K562 (cell line): ENCODE data around the gene CLSTN1. TPM values are rescaled to one million over a fixed set of nuclear protein-coding genes. Genes with fewer than 3 reads are reported as not detected.
A peak's percentile ranks its signal among the peaks of the same experiment; 100 is the strongest.

Experiments
- CC2D1A ChIP-seq: fragments of 450-650 bp; IDR thresholded peaks from 2 replicates; pipeline ENCODE4 v1.6.1; 2017; ENCODE audit warnings: mild to moderate bottlenecking
- E2F1 ChIP-seq: sonication (generic); formaldehyde crosslinking; IDR thresholded peaks from 2 replicates; pipeline ENCODE4 v1.8.1; 2023; ENCODE audit warnings: mild to moderate bottlenecking, missing genetic modification reagents, moderate library complexity
- E4F1 ChIP-seq: fragments of 250-450 bp; sonication (Bioruptor Pico); IDR thresholded peaks from 2 replicates; pipeline ENCODE4 v1.5.0; 2021; ENCODE audit warnings: mild to moderate bottlenecking, borderline replicate concordance
- JUN ChIP-seq, 2 experiments: sonication (generic) in 1 of 2; formaldehyde crosslinking in 1 of 2; IDR thresholded peaks; 2 replicates each; pipeline versions ENCODE4 v1.6.1 to v1.8.0; 2012 to 2022; ENCODE audit warnings: borderline replicate concordance in 2 of 2, mild to moderate bottlenecking in 2 of 2, improper control_type of control experiment in 1 of 2, low read depth in 1 of 2, low read length in 1 of 2, missing genetic modification reagents in 1 of 2
- KAT2B ChIP-seq: IDR thresholded peaks from one replicate; pipeline ENCODE4 v1.6.1; 2012; ENCODE audit warnings: low read depth, mild to moderate bottlenecking, control low read depth, inconsistent platforms, low read length, moderate library complexity
- NCOA2 ChIP-seq, 2 experiments: fragments of 450-650 bp; IDR thresholded peaks; 2 replicates each; pipeline ENCODE4 v1.6.1; 2018; ENCODE audit warnings: mild to moderate bottlenecking in 2 of 2, moderate library complexity in 1 of 2; ENCODE audit not compliant: partially characterized antibody in 2 of 2
- POLR3G ChIP-seq: IDR thresholded peaks from 2 replicates; pipeline ENCODE4 v1.6.1; 2011; ENCODE audit not compliant: insufficient read length, insufficient replicate concordance; ENCODE audit errors: extremely low read depth
- PREB ChIP-seq: sonication (generic); formaldehyde crosslinking; IDR thresholded peaks from 2 replicates; pipeline ENCODE4 v1.8.1; 2023; ENCODE audit warnings: mild to moderate bottlenecking, missing genetic modification reagents
- RFX1 ChIP-seq: fragments of 450-650 bp; IDR thresholded peaks from 2 replicates; pipeline ENCODE4 v1.6.1; 2016; ENCODE audit warnings: mild to moderate bottlenecking, moderate library complexity
- SIRT6 ChIP-seq: IDR thresholded peaks from one replicate; pipeline ENCODE4 v1.6.1; 2012; ENCODE audit warnings: low read depth, mild to moderate bottlenecking, control low read depth, inconsistent platforms, low read length, moderate library complexity
- SMAD1 ChIP-seq: fragments of 150-350 bp; IDR thresholded peaks from 2 replicates; pipeline ENCODE4 v1.6.1; 2014; ENCODE audit warnings: low read length, low read depth; ENCODE audit not compliant: partially characterized antibody
- SMAD3 ChIP-seq: fragments of 450-650 bp; formaldehyde crosslinking; conservative IDR thresholded peaks from 2 replicates; pipeline ENCODE4 v1.4.0; 2020; ENCODE audit warnings: mild to moderate bottlenecking
- ZNF395 ChIP-seq: fragments of 200-800 bp; sonication (Bioruptor generic); IDR thresholded peaks from 2 replicates; pipeline ENCODE4 v1.6.1; 2017; ENCODE audit warnings: missing genetic modification characterization, missing compliant biosample characterization
- ZNF639 ChIP-seq, 2 experiments: fragments of 200-800 bp in 1 of 2; sonication (Bioruptor generic) in 1 of 2; sonication (generic) in 1 of 2; formaldehyde crosslinking in 1 of 2; IDR thresholded peaks in 1 of 2; conservative IDR thresholded peaks in 1 of 2; 2 replicates each; pipeline versions ENCODE4 v1.5.0 to v1.6.1; 2016 to 2020; ENCODE audit warnings: missing compliant biosample characterization in 1 of 2, missing genetic modification characterization in 1 of 2, missing genetic modification reagents in 1 of 2
- ZSCAN32 ChIP-seq: fragments of 450-650 bp; formaldehyde crosslinking; IDR thresholded peaks from 2 replicates; pipeline ENCODE4 v1.4.0; 2020; ENCODE audit warnings: mild to moderate bottlenecking, moderate library complexity
- polyA plus RNA-seq, 8 experiments: library from polyadenylated mRNA; depleted of rRNA in 4 of 8; stranded (reverse) in 5 of 8; unstranded in 3 of 8; fragments of >200 nt; fragmentation: Nextera tagmentation in 2 of 8; fragmentation: Illumina TruSeq in 1 of 8; extraction: Ambion mirVana in 2 of 8; extraction: Trizol in 1 of 8; gene quantifications; 2 replicates each; pipeline versions ENCODE4 v1.2.1 to v1.2.3, GENCODE V29; 2011 to 2014; ENCODE audit warnings: inconsistent platforms in 1 of 8, missing spikeins in 1 of 8
- total RNA-seq, 7 experiments: library from RNA; depleted of rRNA in 6 of 7; stranded (reverse); fragments of >200 nt in 6 of 7; fragmentation: Illumina TruSeq in 2 of 7; extraction: Trizol in 2 of 7; gene quantifications; 2 replicates each; pipeline versions ENCODE4 v1.2.1 to v1.2.3, GENCODE V29; 2011 to 2021; ENCODE audit warnings: low replicate concordance in 1 of 7
- TF ChIP-seq, protein P1 (sequence below): fragments of 450-650 bp; conservative IDR thresholded peaks from 2 replicates; pipeline ENCODE4 v1.6.1; 2016; ENCODE audit warnings: missing genetic modification characterization, low read depth, mild to moderate bottlenecking, missing compliant biosample characterization, moderate library complexity

CLSTN1 gene
- total and polyA plus RNA-seq, 9 of the 15 experiments (the other 6 are each of a cell fraction or from before 2014, with no cell fraction given), result 1.1 to 32.5 (median 13.3) TPM

- TF ChIP-seq E2F1 (peak; percentile 68; the same call in 1 of the 2 replicates), NCOA2 (IDR thresholded peaks at IDR 0.05; ENCODE audit: partially characterized antibody in 2 of 2) (no peak), SIRT6 (no peak), RFX1 (no peak), ZNF639 (CRISPR knock-in tag; conservative IDR thresholded peaks at IDR 0.05 in 1 of 2, IDR thresholded peaks at IDR 0.05 in 1 of 2) (peak in 1 of 2 experiments; percentile 73; a peak in 2 of 4 replicates), SMAD3 (CRISPR knock-in tag) (peak; percentile 19; the same call in 1 of the 2 replicates), POLR3G (no peak), PREB (CRISPR knock-in tag) (no peak), ZNF395 (peak; percentile 83), KAT2B (no peak), E4F1 (CRISPR knock-in tag) (no peak; the same call in 1 of the 2 replicates), ZSCAN32 (CRISPR knock-in tag) (no peak), SMAD1 (peak; percentile 18), CC2D1A (peak; percentile 37; the same call in 1 of the 2 replicates), JUN (IDR thresholded peaks at IDR 0.05; ENCODE audit: borderline replicate concordance, low read depth, low read length) (no peak), JUN (CRISPR knock-in tag; IDR thresholded peaks at IDR 0.05; ENCODE audit: borderline replicate concordance) (no peak)
- TF ChIP-seq, protein P1, sequence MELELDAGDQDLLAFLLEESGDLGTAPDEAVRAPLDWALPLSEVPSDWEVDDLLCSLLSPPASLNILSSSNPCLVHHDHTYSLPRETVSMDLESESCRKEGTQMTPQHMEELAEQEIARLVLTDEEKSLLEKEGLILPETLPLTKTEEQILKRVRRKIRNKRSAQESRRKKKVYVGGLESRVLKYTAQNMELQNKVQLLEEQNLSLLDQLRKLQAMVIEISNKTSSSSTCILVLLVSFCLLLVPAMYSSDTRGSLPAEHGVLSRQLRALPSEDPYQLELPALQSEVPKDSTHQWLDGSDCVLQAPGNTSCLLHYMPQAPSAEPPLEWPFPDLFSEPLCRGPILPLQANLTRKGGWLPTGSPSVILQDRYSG (tag), result peak; percentile 81
Measured at GRCh38 chr1:9717193-9718005, 106.4 kb downstream of the CLSTN1 start (continued).
